ENCODE measurements around the gene RBP3.

Gene RBP3

DNA sequence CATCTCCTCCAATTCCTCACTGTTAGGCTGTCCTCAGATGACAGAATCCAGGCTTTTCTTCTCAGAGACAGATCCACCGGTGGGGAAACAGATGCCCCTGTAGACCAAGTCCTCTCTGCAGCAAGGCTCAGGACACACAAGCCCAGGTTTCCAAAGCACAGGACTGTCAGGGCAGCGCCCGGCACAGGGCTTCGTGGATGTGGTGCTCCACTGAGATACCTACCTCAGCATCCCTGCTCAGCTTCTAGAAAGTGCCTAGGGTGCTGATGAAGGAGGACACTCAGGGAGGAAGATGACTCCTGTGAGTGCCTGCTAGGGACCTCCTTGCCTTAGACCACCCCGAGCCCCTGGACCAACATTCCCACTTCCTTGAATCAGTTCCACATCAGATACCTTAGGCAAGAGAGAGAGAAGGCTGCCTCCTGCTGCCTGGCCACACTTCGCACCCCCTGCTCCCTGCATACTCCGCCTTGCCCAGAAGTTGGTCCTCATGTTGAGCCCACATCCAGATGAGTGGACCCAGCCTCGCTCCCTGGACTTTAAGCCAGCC is 8.9 kb upstream of the RBP3 start:
- no peak for DNase-seq

- no peak for DNase-seq
These were observed 8.2 kb upstream of the RBP3 start for GRCh38 chr10:47339759-47340607.

DNA sequence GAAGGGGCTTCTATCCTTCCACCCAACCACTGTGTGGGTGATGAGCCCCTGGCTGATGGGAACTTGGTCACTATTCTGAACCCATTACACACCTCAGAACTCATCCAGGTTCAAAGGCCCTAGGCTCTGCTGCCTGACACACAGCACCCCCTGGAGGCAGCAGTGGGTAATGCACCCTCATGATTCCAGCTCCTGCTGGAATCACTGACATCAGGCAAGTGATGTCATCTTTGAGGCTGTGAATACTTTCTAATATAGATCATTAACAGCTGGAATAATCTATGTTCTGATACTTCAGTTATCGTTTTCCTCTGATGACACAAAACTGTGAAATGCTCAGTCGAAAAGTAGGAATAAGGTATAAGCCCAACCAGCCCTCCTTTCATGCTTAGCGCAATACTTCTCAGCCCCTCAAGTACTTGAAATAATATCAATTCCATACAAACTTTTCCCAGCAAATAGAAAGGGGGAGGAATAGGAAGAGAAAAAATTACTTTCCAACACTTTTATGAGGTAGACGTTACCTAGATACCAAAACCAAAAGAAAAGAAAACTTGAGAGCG is 7.5 kb upstream of the RBP3 start:
- no peak for DNase-seq

DNA sequence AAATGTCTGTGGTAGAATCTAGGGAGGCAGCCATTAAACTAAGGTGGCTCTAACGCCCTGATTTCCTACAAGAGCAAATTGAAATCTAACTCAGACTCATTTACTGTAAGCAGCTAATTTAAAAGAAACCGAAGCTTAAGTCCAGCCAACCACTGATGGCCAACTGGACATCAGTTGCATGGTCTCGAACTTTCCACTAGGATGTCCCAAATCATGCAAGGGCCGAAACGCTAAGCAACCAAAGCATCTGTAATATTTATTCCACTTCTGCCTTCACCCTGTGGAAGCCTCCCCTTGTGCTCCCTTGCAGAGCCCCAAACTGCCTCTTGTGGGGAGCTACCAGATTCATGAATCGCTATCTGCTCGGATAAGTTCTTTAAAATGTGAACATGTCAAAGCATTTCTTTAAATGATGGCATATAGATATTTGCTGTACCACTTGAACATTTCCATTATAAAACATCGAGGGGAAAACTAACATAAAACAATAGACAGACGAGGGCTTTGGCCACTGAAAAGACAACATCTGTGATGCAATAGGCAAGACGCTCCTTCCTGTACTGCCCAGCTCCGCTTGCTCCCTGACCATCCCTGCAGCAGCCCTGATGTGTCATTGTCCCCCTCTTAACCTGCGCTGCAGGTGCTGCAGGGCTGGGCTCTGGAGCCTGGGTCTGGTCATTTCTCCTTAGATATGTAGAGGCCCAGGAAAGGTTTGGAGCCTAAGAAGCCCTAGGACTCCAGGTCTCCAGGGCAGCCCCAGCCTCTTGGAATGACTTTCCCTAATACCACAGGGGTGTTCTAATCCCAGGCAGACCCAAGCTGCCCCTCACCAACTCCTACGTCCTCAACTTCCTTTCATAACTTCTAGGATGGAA is 2.9 kb upstream of the RBP3 start:
- DNase-seq = no peak

DNA sequence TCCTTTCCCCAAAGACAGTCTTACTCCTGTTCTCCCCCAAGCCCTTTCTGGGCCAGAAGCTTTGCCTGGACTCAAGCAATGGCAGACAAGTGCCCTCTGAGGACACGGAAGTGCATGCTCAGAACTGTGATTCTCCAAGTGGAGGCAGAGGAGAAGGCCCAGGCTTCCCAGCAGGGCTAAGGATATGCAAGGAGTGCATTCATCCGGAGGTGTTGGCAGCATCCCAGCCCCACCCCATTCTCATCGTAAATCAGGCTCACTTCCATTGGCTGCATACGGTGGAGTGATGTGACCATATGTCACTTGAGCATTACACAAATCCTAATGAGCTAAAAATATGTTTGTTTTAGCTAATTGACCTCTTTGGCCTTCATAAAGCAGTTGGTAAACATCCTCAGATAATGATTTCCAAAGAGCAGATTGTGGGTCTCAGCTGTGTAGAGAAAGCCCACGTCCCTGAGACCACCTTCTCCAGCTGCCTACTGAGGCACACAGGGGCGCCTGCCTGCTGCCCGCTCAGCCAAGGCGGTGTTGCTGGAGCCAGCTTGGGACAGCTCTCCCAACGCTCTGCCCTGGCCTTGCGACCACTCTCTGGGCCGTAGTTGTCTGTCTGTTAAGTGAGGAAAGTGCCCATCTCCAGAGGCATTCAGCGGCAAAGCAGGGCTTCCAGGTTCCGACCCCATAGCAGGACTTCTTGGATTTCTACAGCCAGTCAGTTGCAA is 1.4 kb upstream of the RBP3 start:
- DNase-seq = peak; percentile 49

DNA sequence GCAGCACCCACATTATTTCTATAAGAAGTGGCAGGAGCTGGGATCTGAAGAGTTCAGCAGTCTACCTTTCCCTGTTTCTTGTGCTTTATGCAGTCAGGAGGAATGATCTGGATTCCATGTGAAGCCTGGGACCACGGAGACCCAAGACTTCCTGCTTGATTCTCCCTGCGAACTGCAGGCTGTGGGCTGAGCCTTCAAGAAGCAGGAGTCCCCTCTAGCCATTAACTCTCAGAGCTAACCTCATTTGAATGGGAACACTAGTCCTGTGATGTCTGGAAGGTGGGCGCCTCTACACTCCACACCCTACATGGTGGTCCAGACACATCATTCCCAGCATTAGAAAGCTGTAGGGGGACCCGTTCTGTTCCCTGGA is 874 bp upstream of the RBP3 start:
- DNase-seq = no peak

GRCh38 chr10:47348661-47349470 is 703 bp downstream of the RBP3 start:
- no peak for DNase-seq

DNA sequence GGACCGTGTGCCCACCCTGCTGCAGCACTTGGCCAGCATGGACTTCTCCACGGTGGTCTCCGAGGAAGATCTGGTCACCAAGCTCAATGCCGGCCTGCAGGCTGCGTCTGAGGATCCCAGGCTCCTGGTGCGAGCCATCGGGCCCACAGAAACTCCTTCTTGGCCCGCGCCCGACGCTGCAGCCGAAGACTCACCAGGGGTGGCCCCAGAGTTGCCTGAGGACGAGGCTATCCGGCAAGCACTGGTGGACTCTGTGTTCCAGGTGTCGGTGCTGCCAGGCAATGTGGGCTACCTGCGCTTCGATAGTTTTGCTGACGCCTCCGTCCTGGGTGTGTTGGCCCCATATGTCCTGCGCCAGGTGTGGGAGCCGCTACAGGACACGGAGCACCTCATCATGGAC is 1.4 kb downstream of the RBP3 start:
- no peak for DNase-seq

DNA sequence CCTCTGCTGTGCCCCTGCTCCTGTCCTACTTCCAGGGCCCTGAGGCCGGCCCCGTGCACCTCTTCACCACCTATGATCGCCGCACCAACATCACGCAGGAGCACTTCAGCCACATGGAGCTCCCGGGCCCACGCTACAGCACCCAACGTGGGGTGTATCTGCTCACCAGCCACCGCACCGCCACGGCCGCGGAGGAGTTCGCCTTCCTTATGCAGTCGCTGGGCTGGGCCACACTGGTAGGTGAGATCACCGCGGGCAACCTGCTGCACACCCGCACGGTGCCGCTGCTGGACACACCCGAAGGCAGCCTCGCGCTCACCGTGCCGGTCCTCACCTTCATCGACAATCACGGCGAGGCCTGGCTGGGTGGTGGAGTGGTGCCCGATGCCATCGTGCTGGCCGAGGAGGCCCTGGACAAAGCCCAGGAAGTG is 1.8 kb downstream of the RBP3 start:
- DNase-seq = no peak

DNA sequence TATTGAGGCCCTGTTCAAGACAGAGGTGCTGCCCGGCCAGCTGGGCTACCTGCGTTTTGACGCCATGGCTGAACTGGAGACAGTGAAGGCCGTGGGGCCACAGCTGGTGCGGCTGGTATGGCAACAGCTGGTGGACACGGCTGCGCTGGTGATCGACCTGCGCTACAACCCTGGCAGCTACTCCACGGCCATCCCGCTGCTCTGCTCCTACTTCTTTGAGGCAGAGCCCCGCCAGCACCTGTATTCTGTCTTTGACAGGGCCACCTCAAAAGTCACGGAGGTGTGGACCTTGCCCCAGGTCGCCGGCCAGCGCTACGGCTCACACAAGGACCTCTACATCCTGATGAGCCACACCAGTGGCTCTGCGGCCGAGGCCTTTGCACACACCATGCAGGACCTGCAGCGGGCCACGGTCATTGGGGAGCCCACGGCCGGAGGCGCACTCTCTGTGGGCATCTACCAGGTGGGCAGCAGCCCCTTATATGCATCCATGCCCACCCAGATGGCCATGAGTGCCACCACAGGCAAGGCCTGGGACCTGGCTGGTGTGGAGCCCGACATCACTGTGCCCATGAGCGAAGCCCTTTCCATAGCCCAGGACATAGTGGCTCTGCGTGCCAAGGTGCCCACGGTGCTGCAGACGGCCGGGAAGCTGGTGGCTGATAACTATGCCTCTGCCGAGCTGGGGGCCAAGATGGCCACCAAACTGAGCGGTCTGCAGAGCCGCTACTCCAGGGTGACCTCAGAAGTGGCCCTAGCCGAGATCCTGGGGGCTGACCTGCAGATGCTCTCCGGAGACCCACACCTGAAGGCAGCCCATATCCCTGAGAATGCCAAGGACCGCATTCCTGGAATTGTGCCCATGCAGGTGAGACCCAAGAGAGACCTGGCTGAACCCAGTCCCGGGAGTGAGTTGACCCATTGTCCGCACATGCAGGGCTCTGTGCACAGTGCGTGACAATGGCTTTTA is 2.8 kb downstream of the RBP3 start:
- no peak for DNase-seq

- no peak for DNase-seq
These were observed 4.0 kb downstream of the RBP3 start for GRCh38 chr10:47351899-47352815.

- no peak for DNase-seq
These were observed 5.2 kb downstream of the RBP3 start for GRCh38 chr10:47353351-47353750.

- DNase-seq = no peak
These were observed 6.0 kb downstream of the RBP3 start for GRCh38 chr10:47354165-47354564.

GRCh38 chr10:47354900-47355299 is 6.7 kb downstream of the RBP3 start:
- no peak for DNase-seq

GRCh38 chr10:47356708-47357107 is 8.5 kb downstream of the RBP3 start:
- DNase-seq = no peak

- no peak for DNase-seq
These were observed 9.0 kb downstream of the RBP3 start for GRCh38 chr10:47357131-47357582.

DNA sequence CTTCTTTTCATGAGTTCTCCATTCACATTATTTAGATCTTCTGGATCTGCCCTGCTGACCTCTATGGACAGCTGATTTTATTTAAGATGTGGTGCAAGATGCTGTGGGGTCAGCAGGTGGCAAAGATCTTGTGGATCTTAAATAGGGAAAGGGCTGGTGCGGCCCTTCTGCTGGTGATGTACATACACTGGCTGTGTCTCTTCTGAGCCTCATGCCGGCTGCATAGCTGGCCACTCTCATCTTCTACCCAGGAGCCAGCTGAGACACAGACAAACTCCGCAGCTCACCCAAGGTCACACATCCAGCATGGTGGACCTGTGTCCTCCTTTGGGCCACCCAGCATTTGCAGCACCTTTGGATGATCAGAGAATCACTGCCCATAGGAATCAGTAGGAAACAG is 9.7 kb downstream of the RBP3 start:
- no peak for DNase-seq

DNA sequence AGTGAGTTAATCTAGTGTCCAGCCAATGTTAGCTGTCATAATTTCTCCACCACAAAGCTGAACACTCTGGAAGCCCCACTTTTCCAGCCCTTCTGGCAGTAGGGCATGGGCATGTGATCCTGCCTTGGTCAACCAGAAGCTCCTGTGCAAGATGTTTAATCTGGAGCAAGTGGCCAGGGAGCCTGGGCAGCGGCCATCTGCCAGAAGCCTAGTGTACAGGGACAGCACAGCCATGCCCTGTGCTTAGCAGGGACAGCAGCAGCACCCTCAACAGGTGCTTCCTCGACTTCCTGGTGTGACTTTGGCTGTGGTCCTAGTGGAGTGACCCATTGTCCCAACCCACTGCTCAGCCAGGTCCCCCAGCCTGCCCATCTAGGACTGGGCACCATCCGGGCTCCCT is 10.3 kb downstream of the RBP3 start:
- DNase-seq = no peak

DNA sequence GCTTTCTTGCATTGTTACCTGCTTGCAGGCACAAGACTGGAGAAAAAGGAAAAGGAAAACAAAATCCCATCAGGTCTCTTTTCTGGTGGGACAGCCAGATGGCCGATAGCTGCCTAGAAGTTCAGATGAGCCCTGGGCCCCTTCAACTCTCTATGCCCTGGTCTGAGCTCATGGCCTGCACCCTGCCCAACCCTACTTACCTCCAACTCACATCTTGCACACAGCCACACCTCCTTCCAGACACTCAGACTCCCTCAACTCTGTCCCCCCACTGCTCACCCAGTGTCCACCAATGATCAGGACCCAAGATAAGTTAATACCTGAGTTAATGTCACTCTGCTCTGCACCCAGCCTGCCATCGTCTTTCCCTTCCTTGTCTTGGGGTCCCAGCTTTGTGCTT is 10.9 kb downstream of the RBP3 start:
- no peak for DNase-seq

Data from NCI-H446 treated with DMSO at 0.1 percent for 48 hours (cell line).